Measurements from ENCODE around the gene BMP8A.
"Not testable (repeated sequence)": the region's sequence is repeated elsewhere in the genome, so short reads cannot be mapped to it uniquely, and the experiment has no call there.

BMP8A gene

GRCh38 chr1:39492118-39493042, 944 bp downstream of the BMP8A start:
- H3K36me3 Mint-ChIP-seq: peaks cover 24% of the 10 kb centered on the region
- not testable (repeated sequence) for H3K4me1 Mint-ChIP-seq; ATAC-seq; DNase-seq (ENCODE audit: low spot score in 2 of 2); H3K9me3 Mint-ChIP-seq; H3K27ac Mint-ChIP-seq
- H3K4me3 Mint-ChIP-seq: peak overlapping the region; percentile 53

- not testable (repeated sequence) for H3K27ac Mint-ChIP-seq; DNase-seq (ENCODE audit: low spot score in 2 of 2); ATAC-seq
Observed at GRCh38 chr1:39493043-39493810, 1.8 kb downstream of the BMP8A start.

DNA sequence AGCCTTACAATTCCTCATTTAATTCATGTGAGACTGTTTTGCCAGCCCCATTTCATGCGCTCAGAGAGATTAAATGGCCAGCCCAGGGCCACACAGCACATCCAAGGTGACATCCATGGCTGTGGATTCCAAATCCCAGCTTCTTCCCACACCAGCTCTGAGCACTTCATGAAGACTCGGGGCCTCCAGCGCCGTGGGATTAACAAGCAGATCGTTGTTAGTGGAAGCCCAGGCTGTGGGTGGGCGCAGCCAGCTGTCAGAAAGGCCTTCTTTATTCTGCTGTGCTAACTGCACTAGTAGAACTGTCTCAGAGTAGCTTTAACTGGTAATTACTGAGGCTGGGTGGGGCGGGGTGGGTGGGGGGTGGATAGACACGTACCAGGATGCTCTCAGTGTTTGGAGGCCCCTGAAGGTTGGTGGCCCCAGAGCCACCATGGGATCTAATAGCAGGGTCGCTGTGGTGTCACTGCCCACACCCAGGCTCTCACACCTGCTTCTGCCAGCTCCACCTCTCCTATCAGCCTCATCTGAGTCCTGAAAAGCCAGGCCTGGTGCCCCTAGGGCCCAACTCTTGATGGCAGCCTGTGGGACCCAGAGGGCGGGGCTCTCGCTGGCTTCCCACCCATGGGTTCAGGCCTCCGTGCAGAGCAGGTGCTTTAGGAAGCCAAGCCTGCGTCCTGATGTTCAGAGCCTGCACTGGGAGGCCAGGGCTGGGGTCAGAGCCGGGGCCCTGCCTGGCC, 3.4 kb downstream of the BMP8A start:
- H3K9me3 Mint-ChIP-seq: no peaks in the 10 kb centered on the region
- no peak overlapping the region for H3K27ac Mint-ChIP-seq
- no peaks in the 10 kb centered on the region for H3K36me3 Mint-ChIP-seq
- H3K4me3 Mint-ChIP-seq: no peak overlapping the region
- peaks cover 8% of the 10 kb centered on the region for H3K4me1 Mint-ChIP-seq
- DNase-seq (ENCODE audit: low spot score in 2 of 2): no peak
- no peak for ATAC-seq

More at GRCh38 chr1:39493043-39493810, 1.8 kb downstream of the BMP8A start:
- H3K4me1 Mint-ChIP-seq, H3K9me3 Mint-ChIP-seq: not testable (repeated sequence)
- H3K36me3 Mint-ChIP-seq: peaks cover 15% of the 10 kb centered on the region
- peak overlapping the region; percentile 53 for H3K4me3 Mint-ChIP-seq

- H3K27ac Mint-ChIP-seq; DNase-seq (ENCODE audit: low spot score in 2 of 2); H3K9me3 Mint-ChIP-seq; H3K4me1 Mint-ChIP-seq; H3K36me3 Mint-ChIP-seq; H3K4me3 Mint-ChIP-seq; ATAC-seq: not testable (repeated sequence)
Observed at GRCh38 chr1:39496520-39496919, 5.1 kb downstream of the BMP8A start.

DNA sequence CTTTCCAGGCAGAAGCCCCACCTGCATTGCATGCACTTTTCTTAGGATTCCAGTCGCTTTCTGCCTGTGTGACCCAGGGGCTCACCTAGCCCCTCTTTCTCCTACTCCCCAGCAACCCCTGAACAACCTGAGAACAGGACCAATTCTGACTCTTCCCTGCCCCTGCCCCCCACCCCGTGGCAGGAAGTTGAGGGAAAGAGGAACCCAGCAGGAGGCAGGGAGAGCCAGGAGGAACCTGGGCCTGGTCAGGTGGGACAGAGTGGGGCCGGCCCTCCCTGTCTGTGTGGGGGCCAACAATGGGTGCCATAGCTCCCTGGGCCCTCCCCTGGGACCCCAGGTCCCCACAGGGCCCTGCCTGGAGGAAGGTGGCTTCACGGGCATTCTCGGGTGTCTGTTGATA, 6.1 kb downstream of the BMP8A start:
- no peaks in the 10 kb centered on the region for H3K36me3 Mint-ChIP-seq
- no peak for ATAC-seq
- no peak for DNase-seq (ENCODE audit: low spot score in 2 of 2)
- no peaks in the 10 kb centered on the region for H3K9me3 Mint-ChIP-seq
- no peak overlapping the region for H3K4me3 Mint-ChIP-seq
- H3K4me1 Mint-ChIP-seq: no peaks in the 10 kb centered on the region
- H3K27ac Mint-ChIP-seq: no peak overlapping the region

- DNase-seq (ENCODE audit: low spot score in 2 of 2); ATAC-seq; H3K27ac Mint-ChIP-seq; H3K4me1 Mint-ChIP-seq; H3K9me3 Mint-ChIP-seq; H3K4me3 Mint-ChIP-seq; H3K36me3 Mint-ChIP-seq: not testable (repeated sequence)
Observed at GRCh38 chr1:39498096-39498710, 6.8 kb downstream of the BMP8A start.

GRCh38 chr1:39498821-39499220, 7.4 kb downstream of the BMP8A start:
- H3K4me1 Mint-ChIP-seq; H3K27ac Mint-ChIP-seq; H3K4me3 Mint-ChIP-seq; H3K9me3 Mint-ChIP-seq; DNase-seq (ENCODE audit: low spot score in 2 of 2); H3K36me3 Mint-ChIP-seq; ATAC-seq: not testable (repeated sequence)

DNA sequence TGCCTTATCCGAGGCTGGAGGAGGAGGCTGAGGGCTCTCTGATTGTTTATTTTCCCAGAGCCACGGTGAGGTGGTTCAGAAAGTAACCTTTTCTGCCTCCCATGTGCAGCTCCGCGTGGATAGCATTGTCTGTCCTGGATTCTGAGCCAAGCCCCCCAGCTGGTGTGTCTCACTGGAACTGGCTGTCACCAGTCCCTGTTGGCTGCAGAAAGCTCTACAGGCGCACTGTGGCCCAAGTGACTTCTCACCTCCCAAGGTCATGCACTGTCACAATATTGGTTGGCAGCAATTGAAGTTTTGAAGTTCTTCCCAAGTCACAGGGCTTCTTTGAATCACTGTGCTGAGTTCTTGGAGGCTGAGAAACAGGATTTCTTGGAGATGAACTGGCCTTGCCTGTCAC, 8.2 kb downstream of the BMP8A start:
- Mint-ChIP-seq H3K36me3 (no peaks in the 10 kb centered on the region), H3K27ac (no peak overlapping the region), H3K4me3 (no peak overlapping the region), H3K4me1 (no peaks in the 10 kb centered on the region), H3K9me3 (no peaks in the 10 kb centered on the region)
- ATAC-seq: no peak
- no peak for DNase-seq (ENCODE audit: low spot score in 2 of 2)

DNA sequence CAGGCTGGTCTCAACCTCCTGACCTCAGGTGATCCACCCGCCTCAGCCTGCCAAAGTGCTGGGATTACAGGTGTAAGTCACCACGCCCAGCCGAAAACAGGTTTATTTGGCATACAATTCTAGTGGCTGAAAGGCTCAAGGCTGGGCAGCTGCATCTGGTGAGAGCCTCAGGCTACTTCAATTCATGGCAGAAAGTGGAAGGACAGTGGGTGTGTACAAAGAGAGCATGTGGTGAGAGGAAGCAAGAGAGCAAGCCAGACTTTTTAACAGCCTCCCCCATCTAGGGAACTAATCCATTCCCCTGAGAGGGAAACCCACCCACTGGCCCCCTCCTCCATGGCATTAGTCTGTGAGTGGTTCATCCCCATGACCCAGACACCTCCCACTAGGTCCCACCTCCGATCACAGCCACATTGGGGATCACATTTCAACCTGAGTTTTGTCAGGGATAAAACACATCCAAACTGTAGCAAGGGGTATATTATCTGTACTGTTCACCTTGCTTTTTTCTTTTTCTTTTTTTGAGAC, 9.5 kb downstream of the BMP8A start:
- no peaks in the 10 kb centered on the region for H3K4me1 Mint-ChIP-seq
- H3K36me3 Mint-ChIP-seq: no peaks in the 10 kb centered on the region
- no peak for DNase-seq (ENCODE audit: low spot score in 2 of 2)
- H3K27ac Mint-ChIP-seq: no peak overlapping the region
- no peak for ATAC-seq
- H3K9me3 Mint-ChIP-seq: no peaks in the 10 kb centered on the region
- H3K4me3 Mint-ChIP-seq: no peak overlapping the region

DNA sequence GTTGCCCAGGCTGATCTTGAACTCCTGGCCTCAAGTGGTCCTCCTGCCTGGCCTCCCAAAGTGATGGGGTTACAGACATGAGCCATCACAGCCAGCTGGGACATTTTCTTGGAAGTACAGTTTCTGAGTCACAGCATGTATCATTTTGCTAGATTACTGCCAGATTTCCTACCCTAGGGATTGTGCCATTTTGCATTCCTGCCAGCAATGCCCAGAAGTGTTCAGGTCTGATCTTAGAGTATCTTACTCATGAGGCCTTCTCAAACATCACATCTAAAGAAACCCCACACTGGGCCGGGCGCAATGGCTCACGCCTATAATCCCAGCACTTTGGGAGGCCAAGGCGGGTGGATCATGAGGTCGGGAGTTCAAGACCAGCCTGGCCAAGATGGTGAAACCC, 10.2 kb downstream of the BMP8A start:
- Mint-ChIP-seq H3K9me3 (no peaks in the 10 kb centered on the region), H3K27ac (no peak overlapping the region), H3K36me3 (no peaks in the 10 kb centered on the region), H3K4me1 (no peaks in the 10 kb centered on the region), H3K4me3 (no peak overlapping the region)
- DNase-seq (ENCODE audit: low spot score in 2 of 2): no peak
- no peak for ATAC-seq

DNA sequence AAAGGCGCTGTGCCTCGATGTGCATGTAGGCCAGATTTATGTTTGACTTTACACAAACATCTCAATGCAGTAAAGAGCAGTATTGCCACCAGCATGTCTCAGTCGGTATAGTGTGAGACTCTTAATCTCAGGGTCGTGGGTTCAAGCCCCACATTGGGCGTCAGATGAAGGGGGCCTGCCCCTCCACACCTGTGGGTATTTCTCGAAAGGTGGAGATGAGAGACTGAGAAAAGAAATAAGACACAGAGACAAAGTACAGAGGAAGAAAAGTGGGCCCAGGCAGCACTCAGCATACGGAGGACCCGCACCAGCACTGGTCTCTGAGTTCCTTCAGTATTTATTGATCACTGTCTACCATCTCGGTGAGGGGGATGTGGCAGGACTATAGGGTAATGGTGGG, 13.0 kb downstream of the BMP8A start:
- H3K36me3 Mint-ChIP-seq; H3K9me3 Mint-ChIP-seq; H3K4me3 Mint-ChIP-seq; H3K27ac Mint-ChIP-seq; ATAC-seq; DNase-seq (ENCODE audit: low spot score in 2 of 2); H3K4me1 Mint-ChIP-seq: not testable (repeated sequence)

- no peaks in the 10 kb centered on the region for H3K36me3 Mint-ChIP-seq
- no peaks in the 10 kb centered on the region for H3K9me3 Mint-ChIP-seq
- no peak overlapping the region for H3K27ac Mint-ChIP-seq
- peaks cover 10% of the 10 kb centered on the region for H3K4me1 Mint-ChIP-seq
- no peak for DNase-seq (ENCODE audit: low spot score in 2 of 2)
- ATAC-seq: no peak
- no peak overlapping the region for H3K4me3 Mint-ChIP-seq
Observed at GRCh38 chr1:39505289-39505688, 13.9 kb downstream of the BMP8A start.

- no peaks in the 10 kb centered on the region for H3K9me3 Mint-ChIP-seq
Observed at GRCh38 chr1:39507230-39507928, 15.9 kb downstream of the BMP8A start.

DNA sequence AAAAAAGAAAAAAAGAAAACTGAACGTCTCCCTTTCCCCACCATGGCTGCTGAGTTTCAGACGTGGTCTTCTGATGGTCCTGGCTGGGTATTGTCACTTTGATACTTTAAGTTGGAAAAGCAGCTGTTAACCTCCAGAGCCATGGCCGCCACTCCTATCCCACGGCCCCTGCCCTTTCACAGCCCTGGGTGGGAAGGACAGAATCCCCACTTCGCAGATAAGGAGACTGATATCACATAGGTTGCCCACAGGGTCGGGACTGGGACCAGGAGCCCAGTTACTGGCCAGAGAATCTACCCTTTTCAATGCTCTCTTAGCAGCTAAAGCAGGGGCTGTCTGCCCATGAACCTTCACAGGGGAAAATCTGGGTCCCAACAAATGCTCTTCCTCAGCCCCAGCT, 16.8 kb downstream of the BMP8A start:
- Mint-ChIP-seq H3K9me3 (no peaks in the 10 kb centered on the region), H3K4me1 (peaks cover 10% of the 10 kb centered on the region), H3K27ac (no peak overlapping the region), H3K4me3 (no peak overlapping the region), H3K36me3 (no peaks in the 10 kb centered on the region)
- DNase-seq (ENCODE audit: low spot score in 2 of 2) (no peak), ATAC-seq (no peak)

More at GRCh38 chr1:39507230-39507928, 15.9 kb downstream of the BMP8A start:
- H3K4me3 Mint-ChIP-seq: no peak overlapping the region
- no peak for ATAC-seq
- H3K27ac Mint-ChIP-seq: no peak overlapping the region
- H3K36me3 Mint-ChIP-seq: no peaks in the 10 kb centered on the region
- H3K4me1 Mint-ChIP-seq: peaks cover 10% of the 10 kb centered on the region
- no peak for DNase-seq (ENCODE audit: low spot score in 2 of 2)

Measured in stimulated activated effector memory CD8-positive, alpha-beta T cell treated with anti-CD3 and anti-CD28 coated beads, Interleukin-12 subunit alpha, Interleukin-12 subunit beta, amount 100 ng/mL, for 72 hours (primary cell).